LoVo (cell line): Measurements from ENCODE around the gene PPP5C.
"Not testable (repeated sequence)": the region's sequence is repeated elsewhere in the genome, so short reads cannot be mapped to it uniquely, and the experiment has no call there.

Experiments
- DNase-seq: peaks from one replicate; pipeline ENCODE4 v3.0.0-alpha.2; 2016; ENCODE audit warnings: low spot score

Gene PPP5C

DNA sequence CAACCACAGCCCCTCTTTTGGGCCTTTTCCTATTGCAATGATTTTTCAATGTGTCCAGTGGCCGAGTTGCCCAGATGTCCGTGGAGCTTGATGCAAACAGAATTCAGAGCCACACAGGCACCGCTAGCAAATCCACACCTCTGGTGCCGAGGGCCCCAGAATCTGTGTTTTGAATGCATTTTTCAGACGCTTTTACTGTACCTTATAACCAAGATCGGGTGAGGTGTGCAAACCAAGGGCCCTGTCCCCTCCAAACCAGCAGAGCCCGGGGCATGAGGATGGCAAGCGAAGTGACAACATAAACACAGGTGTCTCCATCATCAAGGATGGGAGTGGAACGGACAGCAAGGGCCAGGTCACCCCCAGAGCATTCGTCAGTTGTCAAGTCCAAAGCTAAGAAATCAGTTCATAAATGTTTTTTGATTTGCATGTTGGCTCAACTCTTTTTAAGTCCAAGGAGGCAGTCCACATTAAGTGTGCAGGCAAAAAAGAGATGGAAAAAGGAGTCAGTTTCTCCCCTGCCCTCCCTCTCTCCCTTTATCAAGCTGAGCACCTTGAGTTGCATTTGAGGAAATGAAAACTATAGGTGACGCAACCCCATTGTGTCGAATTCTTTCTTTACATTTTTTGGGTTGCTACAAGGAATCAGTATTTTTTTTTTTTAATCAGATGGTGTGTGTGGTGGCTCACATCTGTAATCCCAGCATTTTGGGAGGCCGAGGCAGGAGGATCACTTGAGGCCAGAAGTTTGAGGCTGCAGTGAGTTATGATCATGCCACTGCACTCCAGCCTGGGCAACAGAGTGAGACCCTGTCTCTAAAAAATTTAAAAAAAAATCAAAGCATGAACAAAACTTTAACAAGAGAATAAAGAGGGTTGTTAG is 63.6 kb downstream of the PPP5C start:
- no peak for DNase-seq

DNA sequence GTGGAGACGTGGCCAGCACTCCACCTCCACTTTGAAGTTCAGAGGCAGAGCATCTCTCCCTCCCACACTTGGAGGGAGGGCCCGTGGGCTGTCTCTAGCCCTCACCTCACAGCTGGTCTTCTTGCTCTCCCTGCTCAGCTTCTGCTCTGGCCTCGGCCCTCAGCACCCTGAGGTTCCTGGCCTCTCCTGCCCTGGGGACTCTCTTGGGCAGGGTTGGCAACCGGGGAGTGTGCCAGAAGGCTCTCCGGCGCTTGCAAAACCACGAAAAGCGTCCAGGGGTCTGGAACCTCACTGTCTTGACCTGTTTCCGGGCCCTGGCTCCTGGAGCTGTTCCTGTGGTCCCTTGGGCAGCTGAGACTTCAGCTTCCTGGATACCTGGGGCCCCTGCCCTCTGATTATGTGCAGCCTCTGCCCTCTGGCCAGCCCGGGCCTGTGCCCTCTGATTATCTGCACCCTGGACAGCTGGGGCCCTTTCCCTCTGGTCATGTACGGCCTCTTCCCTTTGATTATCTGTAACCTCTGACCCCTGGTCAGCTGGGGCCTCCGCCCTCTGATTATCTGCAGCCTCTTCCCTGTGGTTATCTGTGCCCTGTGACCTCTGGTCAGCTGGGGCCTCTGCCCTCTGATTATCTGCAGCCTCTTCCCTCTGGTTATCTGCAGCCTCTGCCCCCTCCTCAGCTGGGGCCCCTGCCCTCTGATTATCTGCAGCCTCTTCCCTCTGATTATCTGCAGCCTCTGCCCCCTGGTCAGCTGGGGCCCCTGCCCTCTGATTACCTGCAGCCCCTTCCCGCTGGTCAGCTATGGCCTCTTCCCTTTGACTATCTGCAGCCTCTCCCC is 64.4 kb downstream of the PPP5C start:
- no peak for DNase-seq

DNA sequence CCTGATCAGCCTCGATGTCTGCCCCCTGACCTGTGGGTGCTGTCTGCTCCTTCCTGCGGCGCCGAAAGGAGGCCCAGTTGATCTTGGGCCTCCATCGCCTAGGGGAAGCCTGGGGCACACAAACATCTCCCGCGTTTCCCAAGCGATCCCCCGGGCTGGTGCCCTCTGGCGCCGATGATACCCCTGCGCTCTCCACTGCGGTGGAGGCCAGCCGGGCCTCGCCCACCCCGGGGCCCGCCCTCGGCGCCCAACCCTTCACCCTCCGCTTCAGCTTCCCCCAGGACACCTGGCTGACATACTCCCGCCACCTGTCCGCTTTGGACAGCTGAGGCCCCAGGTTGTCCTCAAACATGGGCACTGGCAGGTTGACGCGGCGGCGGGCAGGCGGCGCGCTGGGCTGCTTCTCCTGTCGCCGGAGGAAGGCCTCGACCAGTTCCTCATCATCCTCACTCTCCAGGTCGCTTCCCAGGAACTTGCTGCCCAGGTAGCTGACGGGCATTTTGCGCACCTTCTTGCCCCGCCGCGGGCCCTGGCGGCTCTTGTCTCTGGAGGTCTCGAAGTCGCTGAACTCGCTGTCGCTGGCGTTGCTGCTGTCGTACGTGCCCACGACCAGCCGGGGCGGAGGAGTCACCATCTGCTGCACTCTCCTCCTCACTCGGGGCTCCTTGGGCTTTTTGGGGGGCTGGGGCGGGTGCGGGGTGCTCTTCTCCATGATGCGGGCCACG is 65.2 kb downstream of the PPP5C start:
- no peak for DNase-seq

DNA sequence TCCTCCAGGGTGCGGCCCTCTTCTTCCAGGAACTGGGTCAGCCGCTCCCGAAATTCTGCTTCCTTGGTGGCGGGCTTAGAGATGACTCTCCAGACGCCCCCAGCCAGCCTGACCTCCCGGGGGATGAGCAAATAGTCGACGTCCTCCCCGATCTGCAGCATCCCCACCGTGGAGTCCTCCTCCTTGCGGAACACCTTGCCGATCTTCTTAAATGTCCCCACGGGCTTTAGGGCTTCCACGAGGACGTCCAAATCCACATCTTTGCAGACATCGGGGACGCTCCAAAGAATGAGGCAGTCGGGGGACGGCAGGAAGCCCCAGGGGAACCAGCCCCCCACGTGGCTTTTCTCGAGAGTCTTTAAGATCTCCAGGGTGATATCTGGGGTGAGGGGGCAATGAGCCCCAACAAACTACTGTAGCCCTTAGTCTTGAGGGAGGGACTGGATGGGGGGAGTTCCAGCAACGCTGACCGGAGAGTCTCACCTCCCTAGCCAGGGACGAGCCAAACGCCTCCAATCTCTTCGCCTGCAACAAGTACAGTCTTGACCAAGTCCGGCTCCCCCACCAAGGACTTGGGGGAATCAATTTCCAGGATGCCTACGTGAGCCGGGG is 65.9 kb downstream of the PPP5C start:
- no peak for DNase-seq

DNA sequence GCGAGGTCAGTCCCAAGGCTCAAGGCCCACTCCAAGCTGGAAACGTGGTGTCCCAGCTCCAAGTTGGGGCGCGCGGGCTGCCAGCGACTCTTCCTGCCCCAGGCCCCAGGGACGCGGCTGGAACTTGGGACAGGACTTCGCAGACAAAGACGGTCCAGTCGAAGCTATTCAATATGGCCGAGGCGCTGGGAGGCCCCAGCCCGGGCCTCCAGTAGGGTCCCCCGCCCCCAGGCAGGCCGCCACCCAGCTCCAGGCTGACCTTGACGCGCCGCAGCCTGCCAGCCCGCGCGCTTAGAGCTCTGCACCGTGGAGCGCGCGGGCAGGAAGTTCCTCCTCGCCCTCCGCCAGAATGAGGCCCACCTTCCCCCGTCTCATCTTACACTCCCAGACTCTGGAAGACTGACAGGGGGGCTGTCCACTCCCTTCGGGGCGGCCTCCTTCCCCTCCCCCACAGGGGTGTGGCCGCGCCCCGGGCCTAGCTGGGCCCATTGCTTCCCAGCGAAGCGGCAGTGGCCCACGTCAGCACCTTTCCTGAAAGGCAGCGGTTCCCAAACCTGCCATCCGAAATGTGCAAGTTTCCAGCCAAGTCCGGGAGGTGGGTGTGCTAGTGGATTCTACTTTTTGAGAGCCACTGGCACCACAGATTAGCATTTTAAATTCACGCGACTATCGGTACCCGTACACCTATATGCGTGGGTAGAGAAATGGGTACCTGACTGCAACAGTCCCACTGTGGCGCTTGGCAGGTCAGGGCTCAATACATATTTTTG is 66.6 kb downstream of the PPP5C start, which contains the start of gene CCDC8:
Gene CCDC8, minus strand, starts transcription at position 303 of the 770 bp plus-strand sequence. CDS start 754 bp downstream, outside the sequence.
- DNase-seq = no peak

DNA sequence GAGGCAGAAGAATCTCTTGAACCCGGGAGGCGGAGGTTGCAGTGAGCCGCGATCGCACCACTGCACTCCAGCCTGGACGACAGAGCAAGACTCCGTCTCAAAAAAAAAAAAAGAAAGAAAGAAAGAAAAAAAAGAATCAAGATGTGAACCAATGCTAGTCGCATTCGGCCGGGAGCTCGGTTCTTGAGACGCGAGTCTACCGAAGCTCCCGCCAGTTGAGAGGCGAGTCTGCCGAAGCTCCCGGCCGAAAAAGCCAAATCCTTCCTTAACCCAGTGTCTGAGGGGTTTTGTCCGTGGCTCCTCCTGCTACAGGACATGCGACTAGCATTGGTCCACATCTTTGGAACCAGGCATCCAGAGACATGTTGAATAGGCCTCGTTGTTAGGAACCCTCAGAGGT is 68.0 kb downstream of the PPP5C start:
- DNase-seq = not testable (repeated sequence)

DNA sequence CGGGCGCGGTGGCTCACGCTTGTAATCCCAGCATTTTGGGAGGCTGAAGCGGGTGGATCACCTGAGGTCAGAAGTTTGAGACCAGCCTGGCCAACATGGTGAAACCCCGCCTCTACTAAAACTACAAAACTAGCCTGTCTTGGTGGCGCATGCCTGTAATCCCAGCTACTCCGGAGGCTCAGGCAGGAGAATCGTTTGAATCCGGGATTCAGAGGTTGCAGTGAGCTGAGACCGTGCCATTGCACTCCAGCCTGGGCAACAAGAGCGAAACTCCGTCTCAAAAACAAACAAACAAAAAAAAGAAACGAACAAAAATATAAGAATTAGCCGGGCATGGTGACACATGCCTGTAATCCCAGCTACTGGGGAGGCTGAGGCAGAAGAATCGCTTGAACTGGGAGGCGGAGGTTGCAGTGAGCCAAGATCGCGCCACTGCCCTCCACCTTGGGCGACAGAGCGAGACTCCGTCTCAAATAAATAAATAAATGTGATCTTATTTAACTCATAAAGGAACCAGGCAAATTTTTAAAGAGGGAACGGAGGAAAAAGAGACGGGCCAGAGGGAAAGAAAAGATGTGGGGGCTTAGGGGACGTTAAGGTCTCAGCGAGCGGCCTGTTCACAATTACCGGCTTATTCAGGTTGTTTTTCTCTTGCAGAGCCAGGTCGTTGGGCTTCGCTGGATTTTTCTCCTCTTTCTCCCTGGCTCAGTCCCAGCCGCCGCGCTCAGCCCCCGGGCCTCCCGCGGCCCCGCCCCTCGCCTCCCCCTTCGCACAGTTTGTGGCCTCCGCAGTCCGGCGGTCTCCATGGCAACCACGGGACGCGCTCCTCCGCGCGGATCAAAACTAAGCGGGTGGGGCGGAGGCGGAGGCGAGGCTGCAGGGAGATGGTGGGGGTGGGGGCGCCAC is 69.2 kb downstream of the PPP5C start:
- peak; percentile 45 for DNase-seq

DNA sequence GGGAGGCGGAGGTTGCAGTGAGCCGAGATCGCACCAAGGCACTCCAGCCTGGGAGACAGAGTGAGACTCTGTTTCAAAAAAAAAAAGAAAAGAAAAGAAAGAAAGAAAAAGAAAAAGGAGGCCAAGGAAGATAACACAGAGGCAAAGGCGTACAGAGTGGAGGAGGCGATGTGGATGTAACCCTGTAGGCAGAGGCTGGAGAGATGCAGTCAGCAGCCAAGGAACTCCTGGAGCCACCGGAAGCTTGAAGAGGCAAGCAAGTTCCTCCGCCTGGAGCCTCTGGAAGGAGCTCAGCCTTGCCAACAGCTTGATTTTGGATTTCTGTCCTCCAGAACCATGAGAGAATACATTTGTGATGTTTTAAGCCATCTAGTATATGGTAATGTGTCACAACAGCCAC is 73.2 kb downstream of the PPP5C start:
- no peak for DNase-seq

DNA sequence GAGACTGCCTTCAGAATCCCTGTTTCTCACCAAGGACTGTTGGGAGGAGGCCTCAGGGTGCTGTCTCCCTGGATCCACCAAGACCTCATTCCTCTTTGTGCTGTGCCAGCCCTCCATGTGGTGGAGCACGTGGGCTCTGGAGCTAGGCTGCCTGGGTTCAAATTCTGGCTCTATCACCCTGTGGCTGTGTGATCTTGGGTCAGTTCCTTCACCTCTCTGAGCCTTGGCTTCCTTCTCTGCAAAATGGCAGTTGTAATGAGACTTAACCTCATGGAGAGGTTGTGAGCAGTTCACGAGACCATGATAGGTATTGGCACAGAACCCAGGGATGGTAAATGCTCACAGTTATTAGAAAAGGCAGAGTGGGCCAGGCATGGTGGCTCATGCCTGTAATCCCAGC is 75.5 kb downstream of the PPP5C start:
- DNase-seq = no peak

DNA sequence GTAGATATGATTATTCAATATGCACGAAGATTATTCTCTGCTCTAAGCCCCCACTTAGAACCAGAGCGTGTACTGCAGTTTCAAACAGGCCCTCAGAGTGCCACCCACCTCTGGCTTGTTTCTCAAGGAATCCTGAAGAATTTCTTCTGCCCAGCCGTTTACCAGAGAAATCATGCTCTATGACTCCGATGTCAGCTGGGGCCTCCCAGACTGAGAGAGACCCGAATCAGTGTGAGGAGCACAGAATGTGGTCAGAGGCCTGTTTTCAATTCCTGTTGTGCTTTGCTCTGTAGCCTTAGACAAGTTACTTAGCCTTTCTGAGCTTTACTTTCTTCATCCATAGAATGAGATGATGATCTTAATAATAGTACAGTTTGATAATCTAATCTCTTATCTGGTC is 76.3 kb downstream of the PPP5C start:
- DNase-seq = no peak

DNA sequence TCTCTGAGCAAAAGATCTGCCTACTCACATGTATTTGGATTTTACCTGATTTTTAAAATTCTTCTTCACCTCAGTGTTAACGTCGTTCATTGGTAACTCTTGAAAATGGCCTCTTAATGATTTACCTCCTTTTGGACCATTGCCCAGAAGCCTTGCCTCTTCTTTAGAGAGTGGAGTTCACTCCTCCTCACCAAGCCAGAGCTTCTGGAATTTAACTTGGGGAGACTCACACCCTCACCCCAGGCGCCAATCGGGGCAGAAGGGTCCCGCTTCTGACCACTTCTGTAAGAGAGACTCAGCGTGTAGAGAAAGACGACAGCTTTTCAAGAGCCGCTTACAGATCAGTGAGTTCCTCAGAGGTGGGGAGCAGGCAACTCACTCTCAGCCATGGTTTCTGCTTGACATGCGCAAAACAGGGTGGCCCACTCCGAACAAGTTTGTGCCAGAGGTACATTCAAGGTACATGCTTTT is 79.2 kb downstream of the PPP5C start:
- DNase-seq = peak; percentile 34

DNA sequence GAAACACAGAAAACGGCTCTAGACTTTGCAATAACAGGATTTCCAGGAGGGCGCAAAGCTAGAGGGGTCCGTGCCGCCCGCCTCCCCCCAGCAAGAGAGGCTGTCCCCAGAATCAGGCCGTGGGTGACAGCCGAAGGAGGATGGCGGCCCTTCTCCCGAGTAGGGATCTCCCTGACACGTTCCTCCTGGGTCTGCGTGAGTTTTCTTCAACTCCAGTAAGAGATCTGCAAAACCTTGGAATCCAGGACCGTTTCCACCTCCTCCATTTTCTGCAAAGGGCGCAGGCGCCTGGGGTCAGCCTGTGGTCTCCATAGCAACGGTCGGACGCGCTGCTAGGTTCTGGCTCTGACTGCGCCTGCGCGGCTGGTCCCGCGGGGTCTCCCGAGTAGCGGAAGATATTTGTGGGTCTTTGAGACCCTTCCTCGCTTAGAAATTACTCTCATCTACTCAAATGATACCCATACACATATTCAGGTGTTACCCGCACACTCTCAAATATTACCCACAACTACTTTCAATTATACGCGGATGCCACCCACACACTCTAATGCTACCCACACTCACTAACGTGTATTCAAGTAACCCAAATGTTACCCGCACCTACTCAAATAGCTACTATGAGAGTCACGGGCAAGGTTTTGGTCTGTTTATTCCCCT is 79.7 kb downstream of the PPP5C start:
- peak; percentile 19 for DNase-seq

DNA sequence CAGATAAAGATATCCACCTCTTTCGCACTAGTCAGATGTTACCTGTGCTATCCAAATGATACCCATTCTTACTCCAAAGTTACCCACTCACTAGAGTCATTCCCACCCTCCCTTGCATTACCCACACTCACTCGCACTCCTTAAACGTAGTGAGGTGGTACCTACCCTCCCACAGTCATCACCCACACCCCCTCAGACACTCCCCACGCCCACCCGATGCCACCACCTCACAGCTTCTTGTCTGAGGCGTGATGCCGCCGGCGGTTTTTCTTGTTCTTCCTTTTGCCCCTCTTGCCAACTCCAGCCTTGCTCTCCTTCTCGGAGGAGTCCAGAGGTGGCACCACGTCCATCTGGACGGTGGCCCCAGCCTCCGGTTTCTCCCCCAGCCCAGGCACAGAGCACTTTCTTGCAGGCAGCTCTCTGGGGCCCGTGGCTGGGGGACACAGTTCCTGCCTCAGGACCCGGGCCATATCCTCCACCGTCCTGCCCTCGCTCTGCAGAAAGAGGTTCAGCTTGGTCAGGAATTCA is 80.7 kb downstream of the PPP5C start:
- no peak for DNase-seq

DNA sequence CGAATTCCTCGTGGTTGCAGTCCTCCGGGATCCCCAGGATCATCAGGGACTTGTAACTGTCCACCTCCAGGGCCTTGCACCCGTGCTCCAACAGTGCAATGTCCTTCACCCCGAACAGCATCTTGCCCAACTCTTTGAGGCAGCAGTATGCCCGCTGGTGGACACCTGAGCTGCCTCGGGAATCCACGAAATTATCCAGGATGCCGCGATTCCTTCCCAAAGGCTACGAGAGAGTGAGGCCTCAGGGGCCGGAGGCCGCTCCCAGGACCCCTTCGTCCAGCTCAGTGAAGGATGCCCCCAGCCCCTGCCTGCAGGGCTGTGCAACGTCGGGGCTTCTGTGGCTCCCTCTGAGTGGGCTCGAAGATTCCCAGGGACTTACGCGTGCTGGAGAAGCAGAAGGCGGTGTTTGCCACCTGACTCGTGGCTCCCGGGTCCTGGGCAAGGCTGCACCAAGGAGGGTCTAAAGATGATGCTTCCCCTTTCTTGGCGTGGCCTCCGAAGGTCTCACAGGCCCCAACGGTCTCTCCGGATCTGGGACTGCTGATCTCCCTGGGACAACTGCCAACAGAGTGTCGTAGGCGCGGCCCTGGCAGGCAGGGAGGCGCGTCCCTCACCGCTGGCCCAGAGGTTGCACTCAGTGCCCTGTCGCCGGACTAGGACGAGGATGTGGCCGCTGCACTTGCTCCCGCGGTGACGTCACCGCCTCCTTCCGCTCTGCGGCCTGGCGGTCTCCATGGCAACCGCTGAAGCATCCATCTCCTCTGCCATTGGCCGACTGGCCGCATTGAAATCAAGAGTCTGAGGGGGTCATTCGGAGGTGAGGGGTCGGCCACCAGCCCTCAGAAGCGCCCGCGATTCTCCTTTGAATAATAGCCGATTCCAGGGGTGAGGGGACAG is 81.6 kb downstream of the PPP5C start, which contains the start of gene PNMA8C:
Gene PNMA8C, minus strand, starts transcription at position 698 of the 897 bp plus-strand sequence. Its CDS starts 577 bp downstream, at position 121.
- DNase-seq = peak; percentile 13

DNA sequence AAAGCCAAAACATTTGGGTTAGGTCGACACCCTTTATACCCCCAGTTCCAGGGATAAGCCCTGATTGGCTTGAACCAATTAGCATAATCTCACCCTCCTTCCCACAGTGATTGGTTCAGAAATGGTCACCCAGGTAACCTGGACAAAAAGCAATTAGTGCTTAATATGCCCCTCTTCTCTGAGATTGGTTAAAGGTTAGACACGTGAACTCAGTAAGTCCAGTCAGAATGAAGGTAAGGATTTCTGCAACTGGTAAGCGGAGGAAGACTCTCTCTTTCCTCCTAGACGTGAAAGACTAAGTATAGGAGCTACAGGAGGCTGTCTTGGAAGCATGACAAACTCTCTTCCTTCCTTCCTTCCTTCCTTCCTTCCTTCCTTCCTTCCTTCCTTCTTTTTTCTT is 83.1 kb downstream of the PPP5C start:
- DNase-seq = no peak

DNA sequence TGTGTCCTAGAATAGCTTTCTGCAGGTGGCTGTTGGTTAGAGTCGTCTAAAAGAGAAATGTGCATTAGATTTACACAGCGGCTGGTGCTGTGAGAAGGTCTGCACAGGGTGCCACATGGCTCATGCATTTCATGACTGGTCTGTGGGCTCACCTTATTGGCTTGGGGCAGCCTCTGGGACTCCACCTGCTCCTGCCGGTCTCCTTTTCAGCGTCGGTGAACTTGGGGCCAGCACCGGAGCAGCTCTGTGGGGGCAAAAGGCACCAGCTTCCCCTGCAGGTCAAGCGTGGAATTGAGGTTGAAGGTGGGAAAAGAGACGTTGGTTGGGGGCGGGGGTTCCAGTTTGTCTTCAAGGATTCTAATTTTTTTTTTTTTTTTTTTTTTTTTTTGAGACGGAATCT is 84.9 kb downstream of the PPP5C start:
- no peak for DNase-seq

DNA sequence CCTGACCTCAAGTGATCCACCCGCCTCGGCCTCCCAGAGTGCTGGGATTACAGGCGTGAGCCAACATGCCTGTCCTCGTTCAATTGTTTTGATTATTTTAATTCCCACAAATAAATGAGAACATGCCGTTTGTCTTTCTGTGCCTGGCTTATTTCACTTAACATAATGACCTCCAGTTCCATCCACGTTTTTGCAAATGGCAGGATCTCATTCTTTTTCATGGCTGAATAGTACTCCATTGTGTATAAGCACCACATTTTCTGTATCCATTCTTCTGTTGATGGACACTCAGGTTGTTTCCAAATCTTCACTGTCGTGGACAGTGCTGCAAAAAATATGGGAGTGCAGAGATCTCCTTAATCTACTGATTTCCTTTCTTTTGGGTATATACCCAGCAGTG is 86.6 kb downstream of the PPP5C start:
- DNase-seq = not testable (repeated sequence)

DNA sequence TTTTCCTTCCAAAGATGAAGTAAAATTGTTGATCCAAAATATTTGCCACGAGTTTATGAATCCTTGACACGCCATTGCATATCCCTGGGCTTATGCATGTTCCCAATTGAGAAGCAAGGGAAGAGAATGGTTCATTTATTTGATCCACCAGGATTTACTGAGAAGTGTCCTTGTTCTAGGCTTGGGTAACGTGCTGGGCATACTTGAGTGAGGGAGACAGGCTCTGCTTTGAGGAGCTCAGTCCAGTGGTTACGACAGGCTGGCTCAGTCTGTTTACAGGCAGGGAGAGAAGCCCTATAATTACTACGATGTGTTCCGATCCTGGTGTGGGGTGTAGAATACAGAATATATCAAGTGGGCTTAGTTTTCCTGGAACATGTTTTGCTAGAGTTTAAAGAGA is 88.1 kb downstream of the PPP5C start:
- DNase-seq = no peak
